Left lung (tissue), 10 donors: ENCODE results near the gene EXD3. TPM values are rescaled to one million over a fixed set of nuclear protein-coding genes. Genes with fewer than 3 reads are reported as not detected.

ENCODE experiments used
- ATAC-seq: fragments of 200-7000 bp; cut with Tn5 transposase; one replicate; pipeline ENCODE4 v1.9.1; 2020; ENCODE audit warnings: moderate library complexity
- DNase-seq, 4 donors: peaks; one replicate each; pipeline ENCODE4 v3.0.0-alpha.2; 2013 to 2020
- H3K27ac ChIP-seq, 2 donors: fragments of 200-600 bp; sonication (generic) in 1 of 2; one replicate each; pipeline versions ENCODE4 v1.5.0 to v1.8.0; 2020 to 2021
- H3K27me3 ChIP-seq, 2 donors: fragments of 200-600 bp; sonication (generic) in 1 of 2; one replicate each; pipeline versions ENCODE4 v1.5.0 to v1.8.0; 2020 to 2021
- H3K36me3 ChIP-seq, 2 donors: fragments of 200-600 bp; sonication (generic) in 1 of 2; one replicate each; pipeline versions ENCODE4 v1.5.0 to v1.8.0; 2020 to 2021
- H3K4me1 ChIP-seq, 2 donors: fragments of 200-600 bp; one replicate each; pipeline ENCODE4 v1.8.0; 2021
- H3K4me3 ChIP-seq, 2 donors: fragments of 200-600 bp; sonication (generic) in 1 of 2; one replicate each; pipeline versions ENCODE4 v1.5.0 to v1.8.0; 2020 to 2021; ENCODE audit warnings: mild to moderate bottlenecking in 1 of 2
- H3K9me3 ChIP-seq, 2 donors: fragments of 200-600 bp; sonication (generic) in 1 of 2; one replicate each; pipeline versions ENCODE4 v1.5.0 to v1.8.0; 2020 to 2021
- CTCF ChIP-seq, 2 donors: fragments of 200-600 bp; sonication (generic) in 1 of 2; IDR thresholded peaks; one replicate each; pipeline versions ENCODE4 v1.5.0 to v1.8.0; 2021; ENCODE audit warnings: antibody characterized with exemption in 2 of 2
- intact Hi-C, 2 donors: fragments of 100-400 bp; cut with DNase I; formaldehyde crosslinking; loops; one replicate each; pipeline versions ENCODE4 v1.11.2 to v1.14.2; 2022
- polyA plus RNA-seq, 6 donors: library from polyadenylated mRNA; unstranded; fragments of 120-200 nt; gene quantifications; one replicate each; pipeline ENCODE4 v1.2.1, GENCODE V29; 2013; ENCODE audit not compliant: insufficient read length in 6 of 6
- total RNA-seq, 2 donors: library from RNA; stranded (reverse); fragmentation: NEBNext Ultra II Directional; extraction: Animal tissue kit (Norgen Biotek cat#: 25700); gene quantifications; one replicate each; pipeline ENCODE4 v1.2.1, GENCODE V29; 2021
- donor health status: DM: no; HTN: yes; CAD: no.
- donor health status: DM: no; HTN: no; CAD: no.

Gene EXD3
- total and polyA plus RNA-seq, 8 donors = 13.2 to 21.8 (median 16.6) TPM

- peaks cover 0 to 30% of the 10 kb centered on the region in 2 donors for H3K27me3 ChIP-seq
- H3K36me3 ChIP-seq = no peaks in the 10 kb centered on the region
- ATAC-seq (no peak), DNase-seq (peak in 1 of 4 donors; percentile 30)
- intact Hi-C loops = no loop called here
- no peak overlapping the region for H3K4me3 ChIP-seq
- no peak overlapping the region for H3K27ac ChIP-seq
- TF ChIP-seq CTCF (IDR thresholded peaks at IDR 0.05) = no peak
- no peaks in the 10 kb centered on the region for H3K9me3 ChIP-seq
- H3K4me1 ChIP-seq = peaks cover 5 to 37% of the 10 kb centered on the region in 2 donors
Observed at GRCh38 chr9:137314561-137315560, 108.1 kb downstream of the EXD3 start.

GRCh38 chr9:137313956-137314560 lies 108.9 kb downstream of the EXD3 start:
- Histone ChIP-seq H3K27ac (no peak overlapping the region), H3K9me3 (no peaks in the 10 kb centered on the region), H3K27me3 (peaks cover 0 to 34% of the 10 kb centered on the region in 2 donors), H3K4me1 (peaks cover 5 to 29% of the 10 kb centered on the region in 2 donors), H3K4me3 (no peak overlapping the region), H3K36me3 (no peaks in the 10 kb centered on the region)
- intact Hi-C loops = no loop called here
- no peak for TF ChIP-seq CTCF (IDR thresholded peaks at IDR 0.05)
- DNase-seq = no peak
- ATAC-seq = no peak

DNA sequence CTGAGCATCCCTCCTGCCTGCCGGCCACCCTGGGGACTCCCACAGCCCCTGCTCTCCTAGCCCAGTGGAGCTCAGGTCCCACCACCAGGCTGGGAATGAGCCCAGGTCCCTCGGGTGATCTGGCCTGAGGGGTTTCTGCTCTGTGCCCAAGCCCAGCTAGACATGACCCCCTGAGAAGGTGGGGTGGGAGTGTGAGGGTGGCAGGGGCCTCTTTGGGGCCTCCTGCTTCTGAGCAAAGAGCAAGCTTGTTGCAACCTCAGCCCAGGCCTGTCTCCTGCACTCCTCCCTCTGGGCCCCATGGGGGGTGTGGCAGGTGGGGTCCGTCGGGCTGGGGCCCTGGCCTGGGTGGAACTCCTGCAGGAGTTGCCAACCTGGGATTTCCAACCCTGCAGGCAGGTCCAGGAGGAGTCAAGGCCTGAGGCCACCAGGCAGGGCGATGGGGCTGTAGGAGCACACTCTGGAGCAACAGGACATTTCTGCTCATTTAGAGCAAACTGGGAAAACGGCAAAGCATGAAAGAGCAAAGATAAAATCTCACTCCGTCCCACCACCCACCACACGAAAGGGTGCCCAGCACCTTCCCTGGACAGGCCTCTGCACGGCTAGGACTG lies 109.5 kb downstream of the EXD3 start:
- no peaks in the 10 kb centered on the region for H3K9me3 ChIP-seq
- TF ChIP-seq CTCF (IDR thresholded peaks at IDR 0.05) = no peak
- ATAC-seq = no peak
- no peak for DNase-seq
- no peaks in the 10 kb centered on the region for H3K36me3 ChIP-seq
- H3K27me3 ChIP-seq = peaks cover 0 to 40% of the 10 kb centered on the region in 2 donors
- H3K4me3 ChIP-seq = no peak overlapping the region
- no peak overlapping the region for H3K27ac ChIP-seq
- H3K4me1 ChIP-seq = peaks cover 5 to 24% of the 10 kb centered on the region in 2 donors
- intact Hi-C loops = no loop called here

GRCh38 chr9:137312852-137313325 lies 110.1 kb downstream of the EXD3 start:
- H3K9me3 ChIP-seq = no peaks in the 10 kb centered on the region
- H3K36me3 ChIP-seq = no peaks in the 10 kb centered on the region
- peaks cover 0 to 46% of the 10 kb centered on the region in 2 donors for H3K27me3 ChIP-seq
- peaks cover 5 to 24% of the 10 kb centered on the region in 2 donors for H3K4me1 ChIP-seq
- ATAC-seq (no peak), DNase-seq (no peak)
- TF ChIP-seq CTCF (IDR thresholded peaks at IDR 0.05) = no peak
- H3K4me3 ChIP-seq = no peak overlapping the region
- intact Hi-C loops = no loop called here
- no peak overlapping the region for H3K27ac ChIP-seq
